Smooth muscle cell (in vitro differentiated cells): ENCODE data around the gene OGFRL1. TPM values are rescaled to one million over a fixed set of nuclear protein-coding genes. Genes with fewer than 3 reads are reported as not detected.

ENCODE experiments used
- DNase-seq: peaks from one replicate; lab custom pipeline; 2025; ENCODE audit not compliant: unreplicated experiment; lab: John Stamatoyannopoulos, UW
- H2AFZ ChIP-seq: fragments of 200-600 bp; sonication (generic); 2 replicates; pipeline ENCODE4 v1.6.0; 2016; ENCODE audit warnings: antibody characterized with exemption, low read depth, mild to moderate bottlenecking
- H3F3A ChIP-seq: fragments of 200-600 bp; sonication (generic); 2 replicates; pipeline ENCODE4 v1.6.0; 2017; ENCODE audit warnings: antibody characterized with exemption, low read depth
- H3K27ac ChIP-seq: fragments of 200-600 bp; sonication (generic); 2 replicates; pipeline ENCODE4 v1.5.1; 2016; ENCODE audit warnings: low read depth, mild to moderate bottlenecking
- H3K27me3 ChIP-seq: fragments of 200-600 bp; sonication (generic); 2 replicates; pipeline ENCODE4 v1.6.1; 2016; ENCODE audit warnings: low read depth, mild to moderate bottlenecking
- H3K36me3 ChIP-seq: fragments of 200-600 bp; sonication (generic); 2 replicates; pipeline ENCODE4 v1.5.1; 2016; ENCODE audit warnings: low read depth
- H3K4me1 ChIP-seq: fragments of 200-600 bp; sonication (generic); 2 replicates; pipeline ENCODE4 v1.5.1; 2016; ENCODE audit warnings: low read depth
- H3K4me2 ChIP-seq: fragments of 200-600 bp; sonication (generic); 2 replicates; pipeline ENCODE4 v1.6.0; 2016; ENCODE audit warnings: mild to moderate bottlenecking
- H3K4me3 ChIP-seq: fragments of 200-600 bp; sonication (generic); 2 replicates; pipeline ENCODE4 v1.5.1; 2016; ENCODE audit warnings: mild to moderate bottlenecking
- H3K79me2 ChIP-seq: fragments of 200-600 bp; sonication (generic); 2 replicates; pipeline ENCODE4 v1.6.0; 2016; ENCODE audit warnings: low read depth, mild to moderate bottlenecking
- H3K9ac ChIP-seq: fragments of 200-600 bp; sonication (generic); 2 replicates; pipeline ENCODE4 v1.6.0; 2016; ENCODE audit warnings: low read depth
- H3K9me3 ChIP-seq: fragments of 200-600 bp; sonication (generic); replicated peaks from 2 replicates; pipeline ENCODE4 v1.5.1; 2016; ENCODE audit warnings: low read depth
- H4K20me1 ChIP-seq: fragments of 200-600 bp; sonication (generic); 2 replicates; pipeline ENCODE4 v1.6.0; 2016; ENCODE audit warnings: low read depth
- WGBS: methylation state at CpG from one replicate; pipeline ENCODE4 v1.1.7; 2016; ENCODE audit warnings: low lambda C conversion rate; 5-methylcytosine and 5-hydroxymethylcytosine counted together
- polyA plus RNA-seq: library from polyadenylated mRNA; unstranded; fragments of >200 nt; fragmentation: Nextera tagmentation; extraction: Ambion mirVana; gene quantifications from 2 replicates; pipeline ENCODE4 v1.2.1, GENCODE V29; 2016
- total RNA-seq: library from RNA; depleted of rRNA; stranded (reverse); fragments of >200 nt; gene quantifications from 2 replicates; pipeline ENCODE4 v1.2.3, GENCODE V29; 2014
- TF ChIP-seq, protein P1 (sequence below): fragments of 200-600 bp; sonication (generic); IDR thresholded peaks from 2 replicates; pipeline ENCODE4 v1.5.1; 2017; ENCODE audit warnings: borderline replicate concordance, mild to moderate bottlenecking, antibody characterized with exemption; ENCODE audit not compliant: insufficient read depth, poor library complexity, severe bottlenecking

The OGFRL1 gene
- total and polyA plus RNA-seq, 2 experiments from 2014 or later = 20.7 to 56.4 TPM

DNA sequence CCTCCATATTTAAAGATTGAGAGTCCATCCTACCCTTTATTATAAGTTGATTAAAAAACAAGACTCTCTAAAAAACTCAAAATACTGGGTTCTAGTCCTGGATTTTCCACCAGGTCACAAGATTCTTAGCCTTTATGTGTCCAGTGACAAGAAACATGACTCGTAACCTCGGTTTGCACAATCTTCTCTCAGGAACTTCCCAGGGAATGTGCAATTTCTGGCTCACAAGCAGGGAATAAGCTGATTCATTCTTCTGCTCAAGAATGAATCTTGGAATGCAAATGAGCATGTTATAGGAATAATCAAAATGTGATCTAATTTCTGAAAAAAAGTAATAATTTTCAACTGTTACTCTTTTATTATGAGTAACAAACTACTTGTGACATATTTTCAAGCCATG is 45.1 kb downstream of the OGFRL1 start:
- Histone ChIP-seq H3K36me3 (no peaks in the 10 kb centered on the region), H4K20me1 (no peaks in the 10 kb centered on the region), H3K4me1 (peaks cover 4% of the 10 kb centered on the region), H3K9me3 (no peaks in the 10 kb centered on the region), H3K4me2 (peak overlapping the region; percentile 35), H3K27me3 (no peaks in the 10 kb centered on the region), H3K27ac (peak overlapping the region; percentile 89), H3K9ac (peak overlapping the region; percentile 43), H2AFZ (no peak overlapping the region), H3K79me2 (no peaks in the 10 kb centered on the region), H3F3A (no peaks in the 10 kb centered on the region), H3K4me3 (no peak overlapping the region)
- no peak for DNase-seq
- 3% methylated on average over 2 of the region's 2 CpGs for WGBS
- TF ChIP-seq, protein P1, sequence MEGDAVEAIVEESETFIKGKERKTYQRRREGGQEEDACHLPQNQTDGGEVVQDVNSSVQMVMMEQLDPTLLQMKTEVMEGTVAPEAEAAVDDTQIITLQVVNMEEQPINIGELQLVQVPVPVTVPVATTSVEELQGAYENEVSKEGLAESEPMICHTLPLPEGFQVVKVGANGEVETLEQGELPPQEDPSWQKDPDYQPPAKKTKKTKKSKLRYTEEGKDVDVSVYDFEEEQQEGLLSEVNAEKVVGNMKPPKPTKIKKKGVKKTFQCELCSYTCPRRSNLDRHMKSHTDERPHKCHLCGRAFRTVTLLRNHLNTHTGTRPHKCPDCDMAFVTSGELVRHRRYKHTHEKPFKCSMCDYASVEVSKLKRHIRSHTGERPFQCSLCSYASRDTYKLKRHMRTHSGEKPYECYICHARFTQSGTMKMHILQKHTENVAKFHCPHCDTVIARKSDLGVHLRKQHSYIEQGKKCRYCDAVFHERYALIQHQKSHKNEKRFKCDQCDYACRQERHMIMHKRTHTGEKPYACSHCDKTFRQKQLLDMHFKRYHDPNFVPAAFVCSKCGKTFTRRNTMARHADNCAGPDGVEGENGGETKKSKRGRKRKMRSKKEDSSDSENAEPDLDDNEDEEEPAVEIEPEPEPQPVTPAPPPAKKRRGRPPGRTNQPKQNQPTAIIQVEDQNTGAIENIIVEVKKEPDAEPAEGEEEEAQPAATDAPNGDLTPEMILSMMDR = no peak

DNA sequence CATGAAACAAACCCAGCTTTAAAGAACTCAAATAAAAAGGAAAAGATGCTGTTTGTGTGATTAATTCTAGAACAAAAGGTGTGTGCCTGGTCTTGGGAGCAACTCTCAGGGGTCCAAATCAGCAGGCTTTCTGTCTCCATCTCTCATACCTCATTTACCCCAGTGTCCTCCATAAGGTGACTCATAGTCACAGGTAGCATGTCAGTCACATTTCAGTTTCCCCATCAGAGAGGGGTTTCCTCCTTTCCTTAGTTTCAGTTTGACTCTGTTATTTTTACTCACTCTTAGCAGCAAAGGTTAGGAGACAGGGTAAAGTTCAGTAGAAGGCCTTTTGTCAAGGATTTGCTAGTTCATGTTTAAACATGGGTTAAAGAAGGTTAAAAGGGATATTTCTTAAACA is 46.2 kb downstream of the OGFRL1 start:
- Histone ChIP-seq H3K36me3 (no peaks in the 10 kb centered on the region), H4K20me1 (no peaks in the 10 kb centered on the region), H3K27ac (no peak overlapping the region), H3K4me1 (peaks cover 4% of the 10 kb centered on the region), H3K4me2 (no peak overlapping the region), H3F3A (no peaks in the 10 kb centered on the region), H3K27me3 (no peaks in the 10 kb centered on the region), H2AFZ (no peak overlapping the region), H3K9me3 (no peaks in the 10 kb centered on the region), H3K79me2 (no peaks in the 10 kb centered on the region), H3K9ac (no peak overlapping the region), H3K4me3 (no peak overlapping the region)
- no peak for DNase-seq
- TF ChIP-seq, protein P1 = no peak

DNA sequence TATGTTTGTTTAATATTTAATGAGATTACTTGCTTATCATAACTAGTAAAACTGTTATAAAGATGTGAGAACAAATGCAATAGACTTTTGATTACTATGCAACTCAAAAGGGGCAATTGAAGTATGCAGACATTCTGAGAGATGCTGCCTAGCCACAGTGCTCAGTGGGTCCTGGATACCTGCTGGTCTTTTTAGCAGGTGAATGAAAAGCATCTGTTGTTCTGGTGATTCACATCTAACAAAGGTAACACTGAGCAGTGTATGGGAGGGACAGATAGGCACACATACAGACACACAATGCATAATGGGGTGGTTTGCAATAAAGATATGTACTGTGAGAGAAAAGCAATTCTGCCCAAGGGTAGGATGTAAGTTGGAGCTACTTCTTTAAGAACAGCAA is 46.9 kb downstream of the OGFRL1 start:
- Histone ChIP-seq H3K27me3 (no peaks in the 10 kb centered on the region), H3F3A (no peaks in the 10 kb centered on the region), H3K4me3 (no peak overlapping the region), H3K9me3 (no peaks in the 10 kb centered on the region), H3K79me2 (no peaks in the 10 kb centered on the region), H3K4me2 (no peak overlapping the region), H3K9ac (no peak overlapping the region), H3K36me3 (no peaks in the 10 kb centered on the region), H3K27ac (no peak overlapping the region), H2AFZ (no peak overlapping the region), H4K20me1 (no peaks in the 10 kb centered on the region), H3K4me1 (peaks cover 4% of the 10 kb centered on the region)
- TF ChIP-seq, protein P1 = no peak
- no peak for DNase-seq

DNA sequence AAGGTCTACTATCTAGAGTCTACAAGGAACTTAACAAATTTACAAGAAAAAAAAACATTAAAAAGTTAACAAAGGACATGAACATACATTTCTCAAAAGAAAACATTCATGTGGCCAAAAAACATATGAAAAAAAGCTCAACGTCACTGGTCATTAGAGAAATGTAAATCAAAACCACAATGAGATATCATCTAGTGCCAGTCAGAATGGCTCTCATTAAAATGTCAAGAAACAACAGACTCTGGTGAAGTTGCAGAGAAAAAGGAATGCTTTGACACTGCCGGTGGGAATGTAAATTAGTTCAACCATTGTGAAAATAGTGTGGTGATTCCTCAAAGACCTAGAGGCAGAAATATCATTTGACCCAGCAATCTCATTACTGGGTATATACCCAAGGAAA is 48.3 kb downstream of the OGFRL1 start:
- H3K27me3 ChIP-seq = no peaks in the 10 kb centered on the region
- no peaks in the 10 kb centered on the region for H3F3A ChIP-seq
- peaks cover 4% of the 10 kb centered on the region for H3K4me1 ChIP-seq
- 57% methylated on average over 2 of the region's 2 CpGs for WGBS
- TF ChIP-seq, protein P1 = no peak
- H2AFZ ChIP-seq = no peak overlapping the region
- no peak for DNase-seq
- H3K4me2 ChIP-seq = no peak overlapping the region
- H3K4me3 ChIP-seq = no peak overlapping the region
- H3K9me3 ChIP-seq = no peaks in the 10 kb centered on the region
- no peak overlapping the region for H3K9ac ChIP-seq
- H3K36me3 ChIP-seq = no peaks in the 10 kb centered on the region
- no peaks in the 10 kb centered on the region for H4K20me1 ChIP-seq
- no peaks in the 10 kb centered on the region for H3K79me2 ChIP-seq
- no peak overlapping the region for H3K27ac ChIP-seq
